Gastrocnemius medialis (tissue), 4 donors: ENCODE measurements around the gene COX15.
"Not testable (repeated sequence)": the region's sequence is repeated elsewhere in the genome, so short reads cannot be mapped to it uniquely, and the experiment has no call there.

Experiments
- CTCF ChIP-seq, 5 experiments: fragments of 450-650 bp in 3 of 5; fragments of 200-600 bp in 2 of 5; sonication (generic) in 2 of 5; IDR thresholded peaks in 4 of 5; conservative IDR thresholded peaks in 1 of 5; 1 replicate in 4 of 5; 2 replicates in 1 of 5; pipeline ENCODE4 v1.5.1; 2016 to 2019; ENCODE audit warnings: antibody characterized with exemption in 5 of 5, mild to moderate bottlenecking in 3 of 5, moderate library complexity in 3 of 5
- POLR2A ChIP-seq, 2 donors: fragments of 450-650 bp; IDR thresholded peaks; one replicate each; pipeline ENCODE4 v1.6.1; 2017; ENCODE audit warnings: antibody characterized with exemption in 2 of 2, mild to moderate bottlenecking in 2 of 2, moderate library complexity in 2 of 2

GRCh38 chr10:99734111-99734510, 2.2 kb upstream of the COX15 start:
- not testable (repeated sequence) for TF ChIP-seq CTCF (IDR thresholded peaks at IDR 0.05 in 4 of 5, conservative IDR thresholded peaks at IDR 0.05 in 1 of 5); POLR2A (IDR thresholded peaks at IDR 0.05)
